BLaER1 treated with 17β-estradiol and CSF1 and Interleukin-3, amounts not matched to agents 10 nM and 100 nM (cell line): Measurements from ENCODE around the gene OARD1.

Source experiments
- H3K27ac ChIP-seq, 11 experiments: shearing (Covaris generic); formaldehyde crosslinking; 2 replicates each; pipeline ENCODE4 v1.8.1; 2022
- H3K27me3 ChIP-seq, 11 experiments: shearing (Covaris generic); formaldehyde crosslinking; 2 replicates each; pipeline ENCODE4 v1.8.1; 2022
- H3K36me3 ChIP-seq, 11 experiments: shearing (Covaris generic); formaldehyde crosslinking; 2 replicates each; pipeline ENCODE4 v1.8.1; 2022
- H3K4me1 ChIP-seq, 10 experiments: shearing (Covaris generic); formaldehyde crosslinking; 2 replicates each; pipeline ENCODE4 v1.8.1; 2022
- H3K4me2 ChIP-seq, 11 experiments: shearing (Covaris generic); formaldehyde crosslinking; 2 replicates each; pipeline ENCODE4 v1.8.1; 2022
- H3K4me3 ChIP-seq, 10 experiments: shearing (Covaris generic); formaldehyde crosslinking; 2 replicates each; pipeline ENCODE4 v1.8.1; 2022
- H3K9ac ChIP-seq, 11 experiments: shearing (Covaris generic); formaldehyde crosslinking; 2 replicates each; pipeline ENCODE4 v1.8.1; 2022
- H3K9me3 ChIP-seq, 11 experiments: shearing (Covaris generic); formaldehyde crosslinking; replicated peaks in 1 of 11; 2 replicates each; pipeline ENCODE4 v1.8.1; 2022
- H4K20me1 ChIP-seq, 11 experiments: shearing (Covaris generic); formaldehyde crosslinking; 2 replicates each; pipeline ENCODE4 v1.8.1; 2022
- Cebpa-rat ChIP-seq, 11 experiments: shearing (Covaris generic); IDR thresholded peaks; 2 replicates each; pipeline ENCODE4 v1.8.1; 2022

The OARD1 gene

GRCh38 chr6:41046084-41046483 lies 26.1 kb downstream of the OARD1 start:
- no peak overlapping the region for H3K27ac ChIP-seq
- TF ChIP-seq Cebpa-rat (IDR thresholded peaks at IDR 0.05), result no peak
- no peaks in the 10 kb centered on the region for H4K20me1 ChIP-seq
- H3K36me3 ChIP-seq, result no peaks in the 10 kb centered on the region
- no peaks in the 10 kb centered on the region for H3K9me3 ChIP-seq
- no peaks in the 10 kb centered on the region for H3K27me3 ChIP-seq
- H3K9ac ChIP-seq, result no peak overlapping the region
- peaks cover 4 to 12% (median 10%) of the 10 kb centered on the region in 10 experiments; a peak in 17 of 20 replicates for H3K4me1 ChIP-seq
- no peak overlapping the region for H3K4me2 ChIP-seq
- no peak overlapping the region for H3K4me3 ChIP-seq

- Histone ChIP-seq H3K4me1 (peaks cover 4 to 12% (median 10%) of the 10 kb centered on the region in 10 experiments; a peak in 18 of 20 replicates), H3K4me3 (no peak overlapping the region), H3K9me3 (no peaks in the 10 kb centered on the region), H3K9ac (no peak overlapping the region), H3K27me3 (no peaks in the 10 kb centered on the region), H4K20me1 (no peaks in the 10 kb centered on the region), H3K36me3 (no peaks in the 10 kb centered on the region), H3K4me2 (no peak overlapping the region), H3K27ac (no peak overlapping the region)
- TF ChIP-seq Cebpa-rat (IDR thresholded peaks at IDR 0.05), result no peak
These were observed 26.5 kb downstream of the OARD1 start for GRCh38 chr6:41045664-41046063.

- no peaks in the 10 kb centered on the region for H3K27me3 ChIP-seq
- H3K4me2 ChIP-seq, result peak overlapping the region in 4 of 11 experiments; percentile 4 to 33 (median 22); a peak in 1 of 22 replicates
- no peak overlapping the region for H3K9ac ChIP-seq
- H3K36me3 ChIP-seq, result no peaks in the 10 kb centered on the region
- H3K4me1 ChIP-seq, result peaks cover 0 to 19% (median 6%) of the 10 kb centered on the region in 10 experiments; a peak in 9 of 20 replicates
- no peaks in the 10 kb centered on the region for H4K20me1 ChIP-seq
- H3K9me3 ChIP-seq, result no peaks in the 10 kb centered on the region
- no peak for TF ChIP-seq Cebpa-rat (IDR thresholded peaks at IDR 0.05)
- no peak overlapping the region for H3K4me3 ChIP-seq
- H3K27ac ChIP-seq, result no peak overlapping the region
These were observed 29.0 kb downstream of the OARD1 start for GRCh38 chr6:41043151-41043550.

GRCh38 chr6:41042226-41043055 lies 29.7 kb downstream of the OARD1 start, which contains the start of gene TSPO2:
TSS of gene TSPO2 (plus strand) at chr6:41042467. CDS start at chr6:41042986, 519 bp downstream.
- no peak within 1 kb of the TSS for H3K27ac ChIP-seq
- no peak within 1 kb of the TSS for H3K9ac ChIP-seq
- no peak for TF ChIP-seq Cebpa-rat (IDR thresholded peaks at IDR 0.05)
- peak within 1 kb of the TSS in 4 of 11 experiments; percentile 4 to 33 (median 22); a peak in 2 of 22 replicates for H3K4me2 ChIP-seq
- no peaks in the 10 kb centered on the region for H3K9me3 ChIP-seq
- peaks cover 0 to 19% (median 6%) of the 10 kb centered on the region in 10 experiments; a peak in 9 of 20 replicates for H3K4me1 ChIP-seq
- H4K20me1 ChIP-seq, result no peaks in the 10 kb centered on the region
- no peaks in the 10 kb centered on the region for H3K27me3 ChIP-seq
- H3K4me3 ChIP-seq, result no peak within 1 kb of the TSS
- H3K36me3 ChIP-seq, result no peaks in the 10 kb centered on the region

GRCh38 chr6:41040940-41041536 lies 31.1 kb downstream of the OARD1 start:
- Histone ChIP-seq H3K4me1 (peaks cover 0 to 19% (median 6%) of the 10 kb centered on the region in 10 experiments; a peak in 9 of 20 replicates), H3K9me3 (no peaks in the 10 kb centered on the region), H3K4me3 (no peak overlapping the region), H4K20me1 (no peaks in the 10 kb centered on the region), H3K36me3 (no peaks in the 10 kb centered on the region), H3K9ac (no peak overlapping the region), H3K27ac (peak overlapping the region in 2 of 11 experiments; percentile 9 to 35; a peak in 1 of 22 replicates), H3K4me2 (peak overlapping the region in 5 of 11 experiments; percentile 30 to 67 (median 53); a peak in 8 of 22 replicates), H3K27me3 (no peaks in the 10 kb centered on the region)
- no peak for TF ChIP-seq Cebpa-rat (IDR thresholded peaks at IDR 0.05)

- no peaks in the 10 kb centered on the region for H3K9me3 ChIP-seq
- H3K36me3 ChIP-seq, result no peaks in the 10 kb centered on the region
- peaks cover 0 to 19% (median 6%) of the 10 kb centered on the region in 10 experiments; a peak in 9 of 20 replicates for H3K4me1 ChIP-seq
- H4K20me1 ChIP-seq, result no peaks in the 10 kb centered on the region
- H3K4me3 ChIP-seq, result no peak overlapping the region
- H3K27ac ChIP-seq, result peak overlapping the region in 3 of 11 experiments; percentile 9 to 35 (median 31); a peak in 4 of 22 replicates
- TF ChIP-seq Cebpa-rat (IDR thresholded peaks at IDR 0.05), result no peak
- H3K9ac ChIP-seq, result peak overlapping the region in 1 of 11 experiments; percentile 3; a peak in 1 of 22 replicates
- H3K4me2 ChIP-seq, result peak overlapping the region in 5 of 11 experiments; percentile 30 to 67 (median 53); a peak in 8 of 22 replicates
- H3K27me3 ChIP-seq, result no peaks in the 10 kb centered on the region
These were observed 31.8 kb downstream of the OARD1 start for GRCh38 chr6:41040101-41040939.

- H3K27ac ChIP-seq, result no peak within 1 kb of the TSS
- no peaks in the 10 kb centered on the region for H4K20me1 ChIP-seq
- H3K4me3 ChIP-seq, result no peak within 1 kb of the TSS
- H3K9ac ChIP-seq, result no peak within 1 kb of the TSS
- 0 out of 22 replicates have a peak within 1 kb of the TSS, but pooled peaks of 2 of the 11 experiments have one; percentile 53 to 66 for H3K4me2 ChIP-seq
- H3K27me3 ChIP-seq, result no peaks in the 10 kb centered on the region
- TF ChIP-seq Cebpa-rat (IDR thresholded peaks at IDR 0.05), result no peak
- H3K4me1 ChIP-seq, result peaks cover 0 to 19% (median 6%) of the 10 kb centered on the region in 10 experiments; a peak in 9 of 20 replicates
- no peaks in the 10 kb centered on the region for H3K36me3 ChIP-seq
- H3K9me3 ChIP-seq, result no peaks in the 10 kb centered on the region
These were observed 32.8 kb downstream of the OARD1 start, which contains the start of gene UNC5CL for GRCh38 chr6:41039060-41039998. TSS of gene UNC5CL (minus strand) at chr6:41039221. CDS start at chr6:41035074, 4,147 bp downstream.

- H3K27ac ChIP-seq, result no peak overlapping the region
- H4K20me1 ChIP-seq, result no peaks in the 10 kb centered on the region
- peaks cover 0 to 19% (median 6%) of the 10 kb centered on the region in 10 experiments; a peak in 9 of 20 replicates for H3K4me1 ChIP-seq
- no peaks in the 10 kb centered on the region for H3K36me3 ChIP-seq
- no peak overlapping the region for H3K4me3 ChIP-seq
- H3K9me3 ChIP-seq, result no peaks in the 10 kb centered on the region
- H3K4me2 ChIP-seq, result no peak overlapping the region
- H3K27me3 ChIP-seq, result no peaks in the 10 kb centered on the region
- no peak overlapping the region for H3K9ac ChIP-seq
- no peak for TF ChIP-seq Cebpa-rat (IDR thresholded peaks at IDR 0.05)
These were observed 34.0 kb downstream of the OARD1 start for GRCh38 chr6:41038205-41038604.
